IMR-90 (cell line): ENCODE results near the gene NCKAP5. TPM values are rescaled to one million over a fixed set of nuclear protein-coding genes. Genes with fewer than 3 reads are reported as not detected.

Source experiments
- ATAC-seq: fragments of 200-7000 bp; cut with Tn5 transposase; 2 replicates; pipeline ENCODE4 v1.9.1; 2020; ENCODE audit warnings: low read depth, mild to moderate bottlenecking, moderate library complexity
- BruUV-seq: library from RNA; stranded (reverse); fragments of 400-500 nt; replicated peaks from 2 replicates; lab custom pipeline; 2021; lab: Mats Ljungman, UMichigan
- CTCF ChIA-PET: fragments of 300-600 bp; formaldehyde crosslinking; extraction: SDS; loops from one replicate; lab custom pipeline; 2021; ENCODE audit warnings: antibody characterized with exemption; lab: Yijun Ruan, JAX
- POLR2A ChIA-PET: fragments of 300-600 bp; sonication (Branson Sonifier 250); formaldehyde crosslinking; loops from one replicate; lab custom pipeline; 2022; ENCODE audit warnings: antibody characterized with exemption; ENCODE audit not compliant: unreplicated experiment; lab: Charles Lee
- DNase-seq: peaks from one replicate; pipeline ENCODE4 v3.0.0; 2013
- H2AFZ ChIP-seq: replicated peaks from 2 replicates; pipeline ENCODE3; 2013; ENCODE audit warnings: low read length, mild to moderate bottlenecking; ENCODE audit not compliant: poor library complexity
- H2AK5ac ChIP-seq: 2 replicates; pipeline ENCODE4 v1.6.1; 2013; ENCODE audit warnings: low read depth, low read length, inconsistent platforms
- H2AK9ac ChIP-seq: replicated peaks from 2 replicates; pipeline ENCODE3; 2013; ENCODE audit warnings: mild to moderate bottlenecking, low read depth, low read length, moderate library complexity; ENCODE audit not compliant: poor library complexity
- H2BK120ac ChIP-seq: 2 replicates; pipeline ENCODE4 v1.6.1; 2013; ENCODE audit warnings: low read depth, low read length, inconsistent platforms
- H2BK15ac ChIP-seq: 3 replicates; pipeline ENCODE4 v1.6.1; 2013; ENCODE audit warnings: low read depth, low read length, inconsistent platforms
- H2BK20ac ChIP-seq: 2 replicates; pipeline ENCODE4 v1.6.1; 2013; ENCODE audit warnings: low read depth, mild to moderate bottlenecking, inconsistent platforms, low read length, moderate library complexity
- H2BK5ac ChIP-seq: 2 replicates; pipeline ENCODE4 v1.6.1; 2013; ENCODE audit warnings: mild to moderate bottlenecking, low read depth, low read length, inconsistent platforms; ENCODE audit not compliant: poor library complexity, severe bottlenecking
- H3K14ac ChIP-seq: replicated peaks from 2 replicates; pipeline ENCODE4 v1.6.1; 2013; ENCODE audit warnings: low read depth, low read length, inconsistent platforms
- H3K18ac ChIP-seq: 2 replicates; pipeline ENCODE4 v1.6.1; 2013; ENCODE audit warnings: low read depth, low read length, control low read depth
- H3K23ac ChIP-seq: 2 replicates; pipeline ENCODE4 v1.6.1; 2013; ENCODE audit warnings: low read depth, low read length, inconsistent platforms
- H3K27ac ChIP-seq: 2 replicates; pipeline ENCODE4 v1.5.1; 2013; ENCODE audit warnings: mild to moderate bottlenecking, control low read depth, low read length; ENCODE audit not compliant: insufficient read depth
- H3K27me3 ChIP-seq: 2 replicates; pipeline ENCODE4 v1.6.1; 2013; ENCODE audit warnings: low read length; ENCODE audit not compliant: control insufficient read depth, insufficient read depth
- H3K36me3 ChIP-seq: 2 replicates; pipeline ENCODE4 v1.6.1; 2013; ENCODE audit warnings: low read length, mixed read lengths; ENCODE audit not compliant: control insufficient read depth, insufficient read depth
- H3K4ac ChIP-seq: 2 replicates; pipeline ENCODE4 v1.6.1; 2013; ENCODE audit warnings: low read depth, low read length, inconsistent platforms
- H3K4me1 ChIP-seq: 2 replicates; pipeline ENCODE4 v1.6.1; 2013; ENCODE audit warnings: low read length, mixed read lengths; ENCODE audit not compliant: control insufficient read depth, insufficient read depth
- H3K4me2 ChIP-seq: 2 replicates; pipeline ENCODE4 v1.6.1; 2013; ENCODE audit warnings: low read depth, mild to moderate bottlenecking, control low read depth, low read length, moderate library complexity
- H3K4me3 ChIP-seq: 2 replicates; pipeline ENCODE4 v1.5.1; 2013; ENCODE audit warnings: low read depth, mild to moderate bottlenecking, control low read depth, low read length, moderate library complexity; ENCODE audit not compliant: insufficient read depth
- H3K56ac ChIP-seq: 2 replicates; pipeline ENCODE4 v1.6.1; 2013; ENCODE audit warnings: low read length, inconsistent platforms; ENCODE audit not compliant: insufficient read depth; ENCODE audit errors: extremely low read depth
- H3K79me1 ChIP-seq, 2 experiments: 2 replicates each; pipeline ENCODE4 v1.6.1; 2013; ENCODE audit warnings: low read length in 2 of 2, inconsistent platforms in 1 of 2, low read depth in 1 of 2
- H3K9ac ChIP-seq: 2 replicates; pipeline ENCODE4 v1.6.1; 2013; ENCODE audit warnings: low read depth, low read length, control low read depth
- H3K9me1 ChIP-seq: 2 replicates; pipeline ENCODE4 v1.6.1; 2013; ENCODE audit warnings: low read length, inconsistent platforms; ENCODE audit not compliant: insufficient read depth
- H3K9me3 ChIP-seq: 2 replicates; pipeline ENCODE4 v1.6.1; 2013; ENCODE audit warnings: low read length; ENCODE audit not compliant: control insufficient read depth, insufficient read depth
- H4K20me1 ChIP-seq: 2 replicates; pipeline ENCODE4 v1.6.1; 2013; ENCODE audit warnings: low read length, inconsistent platforms; ENCODE audit not compliant: insufficient read depth
- H4K5ac ChIP-seq: 2 replicates; pipeline ENCODE4 v1.6.1; 2013; ENCODE audit warnings: mild to moderate bottlenecking, low read depth, low read length, control low read depth
- H4K8ac ChIP-seq, 2 experiments: 2 replicates each; pipeline ENCODE4 v1.6.1; 2013; ENCODE audit warnings: low read depth in 2 of 2, low read length in 2 of 2, control low read depth in 1 of 2, inconsistent platforms in 1 of 2
- H4K91ac ChIP-seq: 2 replicates; pipeline ENCODE4 v1.6.1; 2013; ENCODE audit warnings: low read depth, low read length, inconsistent platforms; ENCODE audit not compliant: insufficient read depth
- BHLHE40 ChIP-seq: fragments of 150-350 bp; IDR thresholded peaks from 2 replicates; pipeline ENCODE4 v1.6.1; 2016; ENCODE audit warnings: mild to moderate bottlenecking, low read depth, low read length
- CEBPB ChIP-seq: IDR thresholded peaks from 2 replicates; pipeline ENCODE4 v1.6.1; 2012; ENCODE audit warnings: low read depth, low read length, improper control_type of control experiment
- CHD1 ChIP-seq: IDR thresholded peaks from 2 replicates; pipeline ENCODE4 v1.6.1; 2012; ENCODE audit warnings: low read depth, low read length, improper control_type of control experiment
- FOS ChIP-seq: fragments of 150-350 bp; IDR thresholded peaks from 2 replicates; pipeline ENCODE4 v1.6.1; 2016; ENCODE audit warnings: low read depth, low read length
- MAFK ChIP-seq: IDR thresholded peaks from 2 replicates; pipeline ENCODE4 v1.6.1; 2012; ENCODE audit warnings: low read depth, low read length, improper control_type of control experiment
- MAZ ChIP-seq: IDR thresholded peaks from 2 replicates; pipeline ENCODE4 v1.6.1; 2012; ENCODE audit warnings: low read depth, mild to moderate bottlenecking, low read length, improper control_type of control experiment, moderate library complexity, borderline replicate concordance
- MXI1 ChIP-seq: IDR thresholded peaks from 2 replicates; pipeline ENCODE4 v1.6.1; 2012; ENCODE audit warnings: low read depth, mild to moderate bottlenecking, low read length, moderate library complexity, borderline replicate concordance
- NFE2L2 ChIP-seq: fragments of 150-350 bp; IDR thresholded peaks from 2 replicates; pipeline ENCODE4 v1.6.1; 2016; ENCODE audit warnings: low read depth, mild to moderate bottlenecking, low read length
- POLR2A ChIP-seq: IDR thresholded peaks from 2 replicates; pipeline ENCODE4 v1.6.1; 2012; ENCODE audit warnings: mild to moderate bottlenecking, low read depth, low read length
- RCOR1 ChIP-seq: IDR thresholded peaks from 2 replicates; pipeline ENCODE4 v1.6.1; 2012; ENCODE audit warnings: mild to moderate bottlenecking, low read length, improper control_type of control experiment; ENCODE audit not compliant: insufficient replicate concordance
- RFX5 ChIP-seq: IDR thresholded peaks from 2 replicates; pipeline ENCODE4 v1.8.0; 2012; ENCODE audit warnings: low read depth, mild to moderate bottlenecking, low read length, moderate library complexity
- SMC3 ChIP-seq: fragments of 150-350 bp; IDR thresholded peaks from 2 replicates; pipeline ENCODE4 v1.6.1; 2016; ENCODE audit warnings: low read depth, mild to moderate bottlenecking, antibody characterized with exemption, low read length, moderate library complexity
- WGBS, 2 experiments: methylation state at CpG; one replicate each; pipeline versions ENCODE4 v1.1.5 to v1.1.7; 2013; ENCODE audit warnings: missing lambda C conversion rate in 2 of 2; ENCODE audit not compliant: insufficient read length in 1 of 2; ENCODE audit errors: extremely low coverage in 2 of 2; 5-methylcytosine and 5-hydroxymethylcytosine counted together
- dilution Hi-C: fragments of 300-500 bp; cut with HindIII; formaldehyde crosslinking; loops from one replicate; pipeline ENCODE4 v1.14.3; 2018; ENCODE audit warnings: low sequenced_read_pairs; ENCODE audit not compliant: unreplicated experiment
- in situ Hi-C: fragments of 300-500 bp; cut with MboI; formaldehyde crosslinking; loops from 3 replicates; pipeline ENCODE4 v1.14.3; 2019; ENCODE audit warnings: low sequenced_read_pairs, inconsistent platforms, mixed read lengths
- intact Hi-C: fragments of 100-400 bp; cut with micrococcal nuclease; formaldehyde crosslinking; loops from 2 replicates; pipeline ENCODE4 v1.10.0; 2022
- polyA plus RNA-seq, 3 experiments: library from polyadenylated mRNA; depleted of rRNA; stranded (reverse); fragments of >200 nt; gene quantifications; 2 replicates each; pipeline ENCODE4 v1.2.3, GENCODE V29; 2012; ENCODE audit warnings: low replicate concordance in 1 of 3
- total RNA-seq: library from RNA; depleted of rRNA; stranded (reverse); fragments of >200 nt; gene quantifications from 2 replicates; pipeline ENCODE4 v1.2.3, GENCODE V29; 2012
- TF ChIP-seq, protein P1 (sequence below): fragments of 150-350 bp; IDR thresholded peaks from 2 replicates; pipeline ENCODE4 v1.6.1; 2016; ENCODE audit warnings: low read depth, mild to moderate bottlenecking, low read length, moderate library complexity, borderline replicate concordance
- TF ChIP-seq, protein P2 (sequence below): conservative IDR thresholded peaks from 2 replicates; pipeline ENCODE4 v1.5.1; 2012; ENCODE audit warnings: mild to moderate bottlenecking, low read depth, low read length, improper control_type of control experiment
- TF ChIP-seq, protein P3 (sequence below): fragments of 150-350 bp; IDR thresholded peaks from 2 replicates; pipeline ENCODE4 v1.6.1; 2017; ENCODE audit warnings: mild to moderate bottlenecking, antibody characterized with exemption, low read length, low read depth

Gene NCKAP5
- total and polyA plus RNA-seq, 2 of the 4 experiments (the other 2 are of a cell fraction) = 2.7 to 3.9 TPM

DNA sequence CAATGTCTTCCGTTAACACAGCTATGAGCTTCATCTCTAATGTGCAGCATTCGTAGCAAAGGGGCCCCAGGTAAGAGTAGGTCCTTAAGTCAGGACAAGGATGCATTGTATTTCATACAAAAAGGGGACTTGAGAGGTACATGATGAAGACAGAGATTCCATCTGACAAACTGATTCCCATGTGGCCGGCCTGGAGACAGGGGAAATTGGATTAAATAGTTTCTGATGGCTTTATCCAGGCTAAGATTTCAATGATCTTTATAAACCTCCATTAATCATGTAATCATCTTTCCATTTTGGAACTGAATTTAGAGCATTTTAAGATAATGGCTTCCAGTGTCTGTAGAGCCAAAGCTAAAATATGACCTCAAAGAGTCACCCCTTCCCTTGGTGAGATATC, 111.3 kb downstream of the NCKAP5 start:
- Histone ChIP-seq H2BK120ac (no peak overlapping the region), H2BK15ac (no peak overlapping the region; the same call in 2 of the 3 replicates), H3K4me2 (no peak overlapping the region), H3K4me1 (peaks cover 2% of the 10 kb centered on the region; the same call in 1 of the 2 replicates), H4K91ac (no peak overlapping the region), H2AFZ (no peak overlapping the region), H3K79me1 (peaks cover 0 to 4% of the 10 kb centered on the region in 2 experiments; a peak in 1 of 4 replicates), H3K9ac (no peak overlapping the region), H3K27me3 (no peaks in the 10 kb centered on the region), H3K56ac (no peak overlapping the region), H3K36me3 (no peaks in the 10 kb centered on the region), H2BK20ac (no peak overlapping the region), H2AK5ac (0 out of 2 replicates have a peak overlapping the region, but pooled peaks have one; percentile 6), H3K14ac (no peak overlapping the region), H3K9me3 (no peaks in the 10 kb centered on the region), H4K8ac (no peak overlapping the region), H3K4ac (no peak overlapping the region), H4K5ac (no peak overlapping the region), H3K4me3 (no peak overlapping the region), H3K23ac (no peak overlapping the region), H4K20me1 (no peaks in the 10 kb centered on the region), H2BK5ac (no peak overlapping the region), H3K27ac (no peak overlapping the region), H3K18ac (no peak overlapping the region), H2AK9ac (no peak overlapping the region), H3K9me1 (no peaks in the 10 kb centered on the region; the same call in 1 of the 2 replicates)
- TF ChIP-seq BHLHE40 = no peak
- TF ChIP-seq CEBPB = no peak
- TF ChIP-seq, protein P1, sequence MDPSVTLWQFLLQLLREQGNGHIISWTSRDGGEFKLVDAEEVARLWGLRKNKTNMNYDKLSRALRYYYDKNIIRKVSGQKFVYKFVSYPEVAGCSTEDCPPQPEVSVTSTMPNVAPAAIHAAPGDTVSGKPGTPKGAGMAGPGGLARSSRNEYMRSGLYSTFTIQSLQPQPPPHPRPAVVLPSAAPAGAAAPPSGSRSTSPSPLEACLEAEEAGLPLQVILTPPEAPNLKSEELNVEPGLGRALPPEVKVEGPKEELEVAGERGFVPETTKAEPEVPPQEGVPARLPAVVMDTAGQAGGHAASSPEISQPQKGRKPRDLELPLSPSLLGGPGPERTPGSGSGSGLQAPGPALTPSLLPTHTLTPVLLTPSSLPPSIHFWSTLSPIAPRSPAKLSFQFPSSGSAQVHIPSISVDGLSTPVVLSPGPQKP = no peak
- TF ChIP-seq, protein P2, sequence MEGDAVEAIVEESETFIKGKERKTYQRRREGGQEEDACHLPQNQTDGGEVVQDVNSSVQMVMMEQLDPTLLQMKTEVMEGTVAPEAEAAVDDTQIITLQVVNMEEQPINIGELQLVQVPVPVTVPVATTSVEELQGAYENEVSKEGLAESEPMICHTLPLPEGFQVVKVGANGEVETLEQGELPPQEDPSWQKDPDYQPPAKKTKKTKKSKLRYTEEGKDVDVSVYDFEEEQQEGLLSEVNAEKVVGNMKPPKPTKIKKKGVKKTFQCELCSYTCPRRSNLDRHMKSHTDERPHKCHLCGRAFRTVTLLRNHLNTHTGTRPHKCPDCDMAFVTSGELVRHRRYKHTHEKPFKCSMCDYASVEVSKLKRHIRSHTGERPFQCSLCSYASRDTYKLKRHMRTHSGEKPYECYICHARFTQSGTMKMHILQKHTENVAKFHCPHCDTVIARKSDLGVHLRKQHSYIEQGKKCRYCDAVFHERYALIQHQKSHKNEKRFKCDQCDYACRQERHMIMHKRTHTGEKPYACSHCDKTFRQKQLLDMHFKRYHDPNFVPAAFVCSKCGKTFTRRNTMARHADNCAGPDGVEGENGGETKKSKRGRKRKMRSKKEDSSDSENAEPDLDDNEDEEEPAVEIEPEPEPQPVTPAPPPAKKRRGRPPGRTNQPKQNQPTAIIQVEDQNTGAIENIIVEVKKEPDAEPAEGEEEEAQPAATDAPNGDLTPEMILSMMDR = no peak
- no peak for TF ChIP-seq POLR2A
- TF ChIP-seq NFE2L2 = no peak
- TF ChIP-seq, protein P3, sequence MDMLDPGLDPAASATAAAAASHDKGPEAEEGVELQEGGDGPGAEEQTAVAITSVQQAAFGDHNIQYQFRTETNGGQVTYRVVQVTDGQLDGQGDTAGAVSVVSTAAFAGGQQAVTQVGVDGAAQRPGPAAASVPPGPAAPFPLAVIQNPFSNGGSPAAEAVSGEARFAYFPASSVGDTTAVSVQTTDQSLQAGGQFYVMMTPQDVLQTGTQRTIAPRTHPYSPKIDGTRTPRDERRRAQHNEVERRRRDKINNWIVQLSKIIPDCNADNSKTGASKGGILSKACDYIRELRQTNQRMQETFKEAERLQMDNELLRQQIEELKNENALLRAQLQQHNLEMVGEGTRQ = no peak
- TF ChIP-seq MXI1 = no peak
- no peak for TF ChIP-seq CHD1
- TF ChIP-seq SMC3 = no peak
- no peak for TF ChIP-seq MAFK
- no peak for TF ChIP-seq RCOR1
- TF ChIP-seq FOS = no peak
- TF ChIP-seq RFX5 = no peak
- TF ChIP-seq MAZ = no peak
- ChIA-PET CTCF (no interaction called here), POLR2A (no interaction called here)
- no TSS peak for BruUV-seq
- ATAC-seq = no peak
- dilution Hi-C loops = no loop called here
- no peak for DNase-seq
- in situ Hi-C loops = no loop called here
- no CpG with 5 or more reads among the region's 3 CpGs for WGBS, 2 experiments
- intact Hi-C loops = no loop called here
